ENCODE data around the gene STPG3. TPM values are rescaled to one million over a fixed set of nuclear protein-coding genes. Genes with fewer than 3 reads are reported as not detected.

Gene STPG3
- total and polyA plus RNA-seq, 2 of the 13 experiments (the other 11 are each of a cell fraction or from before 2014, with no cell fraction given): not detected

DNA sequence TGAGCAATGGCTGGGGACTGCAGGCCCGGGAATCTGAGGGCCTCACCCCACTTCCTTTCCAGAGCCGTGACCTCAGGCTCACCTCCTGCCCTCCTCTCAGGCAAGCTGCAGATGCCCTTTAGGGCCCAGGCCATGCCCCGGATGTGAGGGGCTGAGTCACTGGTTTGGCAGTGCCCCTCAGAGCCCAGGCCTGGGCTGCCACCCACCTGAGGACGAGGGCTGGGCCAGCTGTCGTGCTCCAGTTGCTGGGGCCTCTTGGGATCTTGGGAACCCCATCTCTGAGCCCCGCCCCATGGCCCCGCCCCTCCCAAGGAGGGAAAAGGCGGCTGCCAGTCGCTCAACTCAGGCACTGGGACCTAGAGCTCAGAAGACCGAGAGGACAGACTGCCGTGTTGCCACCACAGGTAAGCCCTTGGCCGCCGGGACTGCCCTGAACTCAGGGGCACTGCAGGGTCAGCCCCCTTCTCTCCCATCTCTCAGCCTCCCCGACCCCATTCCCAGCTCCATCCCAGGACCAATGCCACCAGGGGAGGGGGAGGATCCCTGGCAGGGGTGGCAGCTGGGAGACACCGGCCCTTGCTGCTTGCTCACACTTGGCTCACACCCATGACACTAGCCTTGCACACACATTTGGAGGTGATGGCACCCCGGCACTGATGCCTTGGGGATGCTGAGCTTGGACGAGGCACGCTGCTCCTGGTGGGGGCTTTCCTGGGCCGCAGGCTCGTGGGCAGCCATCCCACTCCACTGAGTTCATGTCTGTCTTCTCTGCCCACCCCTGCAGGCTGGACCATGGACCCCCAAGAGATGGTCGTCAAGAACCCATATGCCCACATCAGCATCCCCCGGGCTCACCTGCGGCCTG is 26.0 kb upstream of the STPG3 start, which contains the start of gene CYSRT1 (continued):
- TF ChIP-seq KAT7 (CRISPR knock-in tag; IDR thresholded peaks at IDR 0.05; ENCODE audit: borderline replicate concordance) (no peak), ATF7 (IDR thresholded peaks at IDR 0.05) (no peak), ATF7 (CRISPR knock-in tag; IDR thresholded peaks at IDR 0.05) (no peak), ZNF235 (CRISPR knock-in tag; IDR thresholded peaks at IDR 0.05; ENCODE audit: borderline replicate concordance) (no peak), ZNF891 (CRISPR knock-in tag; IDR thresholded peaks at IDR 0.05) (0 out of 2 replicates have a peak, but pooled peaks have one; percentile 3), GATA4 (IDR thresholded peaks at IDR 0.05; ENCODE audit: borderline replicate concordance, low read depth) (no peak), KLF12 (CRISPR knock-in tag; IDR thresholded peaks at IDR 0.05; ENCODE audit: borderline replicate concordance) (no peak)
- TF ChIP-seq, protein P1, sequence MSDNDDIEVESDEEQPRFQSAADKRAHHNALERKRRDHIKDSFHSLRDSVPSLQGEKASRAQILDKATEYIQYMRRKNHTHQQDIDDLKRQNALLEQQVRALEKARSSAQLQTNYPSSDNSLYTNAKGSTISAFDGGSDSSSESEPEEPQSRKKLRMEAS (IDR thresholded peaks at IDR 0.05): no peak
- TF ChIP-seq, protein P2, sequence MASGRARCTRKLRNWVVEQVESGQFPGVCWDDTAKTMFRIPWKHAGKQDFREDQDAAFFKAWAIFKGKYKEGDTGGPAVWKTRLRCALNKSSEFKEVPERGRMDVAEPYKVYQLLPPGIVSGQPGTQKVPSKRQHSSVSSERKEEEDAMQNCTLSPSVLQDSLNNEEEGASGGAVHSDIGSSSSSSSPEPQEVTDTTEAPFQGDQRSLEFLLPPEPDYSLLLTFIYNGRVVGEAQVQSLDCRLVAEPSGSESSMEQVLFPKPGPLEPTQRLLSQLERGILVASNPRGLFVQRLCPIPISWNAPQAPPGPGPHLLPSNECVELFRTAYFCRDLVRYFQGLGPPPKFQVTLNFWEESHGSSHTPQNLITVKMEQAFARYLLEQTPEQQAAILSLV (CRISPR knock-in tag; IDR thresholded peaks at IDR 0.05; ENCODE audit: borderline replicate concordance): no peak
- TF ChIP-seq, protein P3, sequence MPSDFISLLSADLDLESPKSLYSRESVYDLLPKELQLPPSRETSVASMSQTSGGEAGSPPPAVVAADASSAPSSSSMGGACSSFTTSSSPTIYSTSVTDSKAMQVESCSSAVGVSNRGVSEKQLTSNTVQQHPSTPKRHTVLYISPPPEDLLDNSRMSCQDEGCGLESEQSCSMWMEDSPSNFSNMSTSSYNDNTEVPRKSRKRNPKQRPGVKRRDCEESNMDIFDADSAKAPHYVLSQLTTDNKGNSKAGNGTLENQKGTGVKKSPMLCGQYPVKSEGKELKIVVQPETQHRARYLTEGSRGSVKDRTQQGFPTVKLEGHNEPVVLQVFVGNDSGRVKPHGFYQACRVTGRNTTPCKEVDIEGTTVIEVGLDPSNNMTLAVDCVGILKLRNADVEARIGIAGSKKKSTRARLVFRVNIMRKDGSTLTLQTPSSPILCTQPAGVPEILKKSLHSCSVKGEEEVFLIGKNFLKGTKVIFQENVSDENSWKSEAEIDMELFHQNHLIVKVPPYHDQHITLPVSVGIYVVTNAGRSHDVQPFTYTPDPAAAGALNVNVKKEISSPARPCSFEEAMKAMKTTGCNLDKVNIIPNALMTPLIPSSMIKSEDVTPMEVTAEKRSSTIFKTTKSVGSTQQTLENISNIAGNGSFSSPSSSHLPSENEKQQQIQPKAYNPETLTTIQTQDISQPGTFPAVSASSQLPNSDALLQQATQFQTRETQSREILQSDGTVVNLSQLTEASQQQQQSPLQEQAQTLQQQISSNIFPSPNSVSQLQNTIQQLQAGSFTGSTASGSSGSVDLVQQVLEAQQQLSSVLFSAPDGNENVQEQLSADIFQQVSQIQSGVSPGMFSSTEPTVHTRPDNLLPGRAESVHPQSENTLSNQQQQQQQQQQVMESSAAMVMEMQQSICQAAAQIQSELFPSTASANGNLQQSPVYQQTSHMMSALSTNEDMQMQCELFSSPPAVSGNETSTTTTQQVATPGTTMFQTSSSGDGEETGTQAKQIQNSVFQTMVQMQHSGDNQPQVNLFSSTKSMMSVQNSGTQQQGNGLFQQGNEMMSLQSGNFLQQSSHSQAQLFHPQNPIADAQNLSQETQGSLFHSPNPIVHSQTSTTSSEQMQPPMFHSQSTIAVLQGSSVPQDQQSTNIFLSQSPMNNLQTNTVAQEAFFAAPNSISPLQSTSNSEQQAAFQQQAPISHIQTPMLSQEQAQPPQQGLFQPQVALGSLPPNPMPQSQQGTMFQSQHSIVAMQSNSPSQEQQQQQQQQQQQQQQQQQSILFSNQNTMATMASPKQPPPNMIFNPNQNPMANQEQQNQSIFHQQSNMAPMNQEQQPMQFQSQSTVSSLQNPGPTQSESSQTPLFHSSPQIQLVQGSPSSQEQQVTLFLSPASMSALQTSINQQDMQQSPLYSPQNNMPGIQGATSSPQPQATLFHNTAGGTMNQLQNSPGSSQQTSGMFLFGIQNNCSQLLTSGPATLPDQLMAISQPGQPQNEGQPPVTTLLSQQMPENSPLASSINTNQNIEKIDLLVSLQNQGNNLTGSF (CRISPR knock-in tag; IDR thresholded peaks at IDR 0.05): no peak
- TF ChIP-seq, protein P4, sequence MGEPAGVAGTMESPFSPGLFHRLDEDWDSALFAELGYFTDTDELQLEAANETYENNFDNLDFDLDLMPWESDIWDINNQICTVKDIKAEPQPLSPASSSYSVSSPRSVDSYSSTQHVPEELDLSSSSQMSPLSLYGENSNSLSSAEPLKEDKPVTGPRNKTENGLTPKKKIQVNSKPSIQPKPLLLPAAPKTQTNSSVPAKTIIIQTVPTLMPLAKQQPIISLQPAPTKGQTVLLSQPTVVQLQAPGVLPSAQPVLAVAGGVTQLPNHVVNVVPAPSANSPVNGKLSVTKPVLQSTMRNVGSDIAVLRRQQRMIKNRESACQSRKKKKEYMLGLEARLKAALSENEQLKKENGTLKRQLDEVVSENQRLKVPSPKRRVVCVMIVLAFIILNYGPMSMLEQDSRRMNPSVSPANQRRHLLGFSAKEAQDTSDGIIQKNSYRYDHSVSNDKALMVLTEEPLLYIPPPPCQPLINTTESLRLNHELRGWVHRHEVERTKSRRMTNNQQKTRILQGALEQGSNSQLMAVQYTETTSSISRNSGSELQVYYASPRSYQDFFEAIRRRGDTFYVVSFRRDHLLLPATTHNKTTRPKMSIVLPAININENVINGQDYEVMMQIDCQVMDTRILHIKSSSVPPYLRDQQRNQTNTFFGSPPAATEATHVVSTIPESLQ (CRISPR knock-in tag; conservative IDR thresholded peaks at IDR 0.05): no peak
- TF ChIP-seq, protein P5, sequence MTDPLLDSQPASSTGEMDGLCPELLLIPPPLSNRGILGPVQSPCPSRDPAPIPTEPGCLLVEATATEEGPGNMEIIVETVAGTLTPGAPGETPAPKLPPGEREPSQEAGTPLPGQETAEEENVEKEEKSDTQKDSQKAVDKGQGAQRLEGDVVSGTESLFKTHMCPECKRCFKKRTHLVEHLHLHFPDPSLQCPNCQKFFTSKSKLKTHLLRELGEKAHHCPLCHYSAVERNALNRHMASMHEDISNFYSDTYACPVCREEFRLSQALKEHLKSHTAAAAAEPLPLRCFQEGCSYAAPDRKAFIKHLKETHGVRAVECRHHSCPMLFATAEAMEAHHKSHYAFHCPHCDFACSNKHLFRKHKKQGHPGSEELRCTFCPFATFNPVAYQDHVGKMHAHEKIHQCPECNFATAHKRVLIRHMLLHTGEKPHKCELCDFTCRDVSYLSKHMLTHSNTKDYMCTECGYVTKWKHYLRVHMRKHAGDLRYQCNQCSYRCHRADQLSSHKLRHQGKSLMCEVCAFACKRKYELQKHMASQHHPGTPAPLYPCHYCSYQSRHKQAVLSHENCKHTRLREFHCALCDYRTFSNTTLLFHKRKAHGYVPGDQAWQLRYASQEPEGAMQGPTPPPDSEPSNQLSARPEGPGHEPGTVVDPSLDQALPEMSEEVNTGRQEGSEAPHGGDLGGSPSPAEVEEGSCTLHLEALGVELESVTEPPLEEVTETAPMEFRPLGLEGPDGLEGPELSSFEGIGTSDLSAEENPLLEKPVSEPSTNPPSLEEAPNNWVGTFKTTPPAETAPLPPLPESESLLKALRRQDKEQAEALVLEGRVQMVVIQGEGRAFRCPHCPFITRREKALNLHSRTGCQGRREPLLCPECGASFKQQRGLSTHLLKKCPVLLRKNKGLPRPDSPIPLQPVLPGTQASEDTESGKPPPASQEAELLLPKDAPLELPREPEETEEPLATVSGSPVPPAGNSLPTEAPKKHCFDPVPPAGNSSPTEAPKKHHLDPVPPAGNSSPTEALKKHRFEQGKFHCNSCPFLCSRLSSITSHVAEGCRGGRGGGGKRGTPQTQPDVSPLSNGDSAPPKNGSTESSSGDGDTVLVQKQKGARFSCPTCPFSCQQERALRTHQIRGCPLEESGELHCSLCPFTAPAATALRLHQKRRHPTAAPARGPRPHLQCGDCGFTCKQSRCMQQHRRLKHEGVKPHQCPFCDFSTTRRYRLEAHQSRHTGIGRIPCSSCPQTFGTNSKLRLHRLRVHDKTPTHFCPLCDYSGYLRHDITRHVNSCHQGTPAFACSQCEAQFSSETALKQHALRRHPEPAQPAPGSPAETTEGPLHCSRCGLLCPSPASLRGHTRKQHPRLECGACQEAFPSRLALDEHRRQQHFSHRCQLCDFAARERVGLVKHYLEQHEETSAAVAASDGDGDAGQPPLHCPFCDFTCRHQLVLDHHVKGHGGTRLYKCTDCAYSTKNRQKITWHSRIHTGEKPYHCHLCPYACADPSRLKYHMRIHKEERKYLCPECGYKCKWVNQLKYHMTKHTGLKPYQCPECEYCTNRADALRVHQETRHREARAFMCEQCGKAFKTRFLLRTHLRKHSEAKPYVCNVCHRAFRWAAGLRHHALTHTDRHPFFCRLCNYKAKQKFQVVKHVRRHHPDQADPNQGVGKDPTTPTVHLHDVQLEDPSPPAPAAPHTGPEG (CRISPR knock-in tag; IDR thresholded peaks at IDR 0.05): no peak

Data from HepG2 (cell line).